Lower leg skin (tissue), 4 donors: Measurements from ENCODE around the gene SPNS2. TPM values are rescaled to one million over a fixed set of nuclear protein-coding genes. Genes with fewer than 3 reads are reported as not detected.

Experiments
- DNase-seq, 2 donors: peaks; one replicate each; pipeline ENCODE4 v3.0.0-alpha.2; 2019; ENCODE audit warnings: low spot score in 2 of 2
- H3K4me3 ChIP-seq: fragments of 200-600 bp; sonication (generic); 2 replicates; pipeline ENCODE4 v1.5.1; 2017; ENCODE audit warnings: mild to moderate bottlenecking, low read depth; ENCODE audit not compliant: poor library complexity, severe bottlenecking
- POLR2A ChIP-seq, 2 donors: fragments of 450-650 bp; IDR thresholded peaks; one replicate each; pipeline ENCODE4 v1.6.1; 2016 to 2017; ENCODE audit warnings: antibody characterized with exemption in 2 of 2, mild to moderate bottlenecking in 1 of 2, moderate library complexity in 1 of 2
- WGBS, 2 donors: methylation state at CpG; one replicate each; pipeline ENCODE4 v1.1.5; 2018; 5-methylcytosine and 5-hydroxymethylcytosine counted together
- intact Hi-C: fragments of 100-400 bp; cut with DNase I; formaldehyde crosslinking; loops from one replicate; pipeline ENCODE4 v1.15.0; 2023; ENCODE audit warnings: low total_unique reads
- total RNA-seq, 4 donors: library from RNA; depleted of rRNA; stranded (reverse); fragments of >200 nt; gene quantifications; one replicate each; pipeline ENCODE4 v1.1.0, GENCODE V29; 2016
- TF ChIP-seq, protein P1 (sequence below), 3 donors: fragments of 450-650 bp; IDR thresholded peaks; one replicate each; pipeline ENCODE4 v1.5.1; 2016; ENCODE audit warnings: antibody characterized with exemption in 3 of 3, mild to moderate bottlenecking in 3 of 3, moderate library complexity in 2 of 3

The SPNS2 gene
- total RNA-seq, 4 donors from 2014 or later: 74.9 to 132 (median 87.5) TPM

GRCh38 chr17:4582691-4583090, 84.0 kb downstream of the SPNS2 start:
- TF ChIP-seq, protein P1, sequence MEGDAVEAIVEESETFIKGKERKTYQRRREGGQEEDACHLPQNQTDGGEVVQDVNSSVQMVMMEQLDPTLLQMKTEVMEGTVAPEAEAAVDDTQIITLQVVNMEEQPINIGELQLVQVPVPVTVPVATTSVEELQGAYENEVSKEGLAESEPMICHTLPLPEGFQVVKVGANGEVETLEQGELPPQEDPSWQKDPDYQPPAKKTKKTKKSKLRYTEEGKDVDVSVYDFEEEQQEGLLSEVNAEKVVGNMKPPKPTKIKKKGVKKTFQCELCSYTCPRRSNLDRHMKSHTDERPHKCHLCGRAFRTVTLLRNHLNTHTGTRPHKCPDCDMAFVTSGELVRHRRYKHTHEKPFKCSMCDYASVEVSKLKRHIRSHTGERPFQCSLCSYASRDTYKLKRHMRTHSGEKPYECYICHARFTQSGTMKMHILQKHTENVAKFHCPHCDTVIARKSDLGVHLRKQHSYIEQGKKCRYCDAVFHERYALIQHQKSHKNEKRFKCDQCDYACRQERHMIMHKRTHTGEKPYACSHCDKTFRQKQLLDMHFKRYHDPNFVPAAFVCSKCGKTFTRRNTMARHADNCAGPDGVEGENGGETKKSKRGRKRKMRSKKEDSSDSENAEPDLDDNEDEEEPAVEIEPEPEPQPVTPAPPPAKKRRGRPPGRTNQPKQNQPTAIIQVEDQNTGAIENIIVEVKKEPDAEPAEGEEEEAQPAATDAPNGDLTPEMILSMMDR (IDR thresholded peaks at IDR 0.05): no peak
- TF ChIP-seq POLR2A (IDR thresholded peaks at IDR 0.05): no peak
- 74 to 84% methylated on average over 8 of the region's 8 CpGs for WGBS, 2 donors
- no peak for DNase-seq
- intact Hi-C loops: no loop called here
- no peak overlapping the region for H3K4me3 ChIP-seq

DNA sequence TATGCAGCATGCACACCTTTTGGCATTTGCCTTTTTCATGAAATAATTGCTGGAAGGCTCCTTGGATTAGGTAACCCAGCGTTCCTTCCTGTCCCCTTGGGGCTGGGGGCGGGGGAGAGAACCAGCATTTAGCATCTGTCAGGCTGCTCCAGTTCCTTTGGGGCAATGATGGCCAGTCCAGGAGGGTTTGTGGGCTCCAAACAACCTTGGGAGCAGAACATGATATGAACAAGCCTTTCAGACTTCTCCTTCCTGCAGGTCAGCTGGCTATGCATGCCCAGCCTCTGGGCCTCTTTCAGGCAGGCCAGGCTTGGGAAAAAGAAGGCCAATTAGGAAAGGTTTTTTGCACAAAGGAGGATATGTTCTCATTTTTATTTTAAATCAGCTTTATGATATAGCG, 84.5 kb downstream of the SPNS2 start:
- TF ChIP-seq, protein P1 (IDR thresholded peaks at IDR 0.05): no peak
- no peak for TF ChIP-seq POLR2A (IDR thresholded peaks at IDR 0.05)
- H3K4me3 ChIP-seq: no peak overlapping the region
- intact Hi-C loops: no loop called here
- DNase-seq: no peak
- 62 to 81% methylated on average over 3 of the region's 3 CpGs for WGBS, 2 donors

GRCh38 chr17:4583782-4584100, 85.1 kb downstream of the SPNS2 start:
- 27 to 30% methylated on average over 8 to 11 of the region's 12 CpGs for WGBS, 2 donors
- intact Hi-C loops: no loop called here
- H3K4me3 ChIP-seq: no peak overlapping the region
- TF ChIP-seq POLR2A (IDR thresholded peaks at IDR 0.05): no peak
- TF ChIP-seq, protein P1 (IDR thresholded peaks at IDR 0.05): no peak
- DNase-seq: no peak

DNA sequence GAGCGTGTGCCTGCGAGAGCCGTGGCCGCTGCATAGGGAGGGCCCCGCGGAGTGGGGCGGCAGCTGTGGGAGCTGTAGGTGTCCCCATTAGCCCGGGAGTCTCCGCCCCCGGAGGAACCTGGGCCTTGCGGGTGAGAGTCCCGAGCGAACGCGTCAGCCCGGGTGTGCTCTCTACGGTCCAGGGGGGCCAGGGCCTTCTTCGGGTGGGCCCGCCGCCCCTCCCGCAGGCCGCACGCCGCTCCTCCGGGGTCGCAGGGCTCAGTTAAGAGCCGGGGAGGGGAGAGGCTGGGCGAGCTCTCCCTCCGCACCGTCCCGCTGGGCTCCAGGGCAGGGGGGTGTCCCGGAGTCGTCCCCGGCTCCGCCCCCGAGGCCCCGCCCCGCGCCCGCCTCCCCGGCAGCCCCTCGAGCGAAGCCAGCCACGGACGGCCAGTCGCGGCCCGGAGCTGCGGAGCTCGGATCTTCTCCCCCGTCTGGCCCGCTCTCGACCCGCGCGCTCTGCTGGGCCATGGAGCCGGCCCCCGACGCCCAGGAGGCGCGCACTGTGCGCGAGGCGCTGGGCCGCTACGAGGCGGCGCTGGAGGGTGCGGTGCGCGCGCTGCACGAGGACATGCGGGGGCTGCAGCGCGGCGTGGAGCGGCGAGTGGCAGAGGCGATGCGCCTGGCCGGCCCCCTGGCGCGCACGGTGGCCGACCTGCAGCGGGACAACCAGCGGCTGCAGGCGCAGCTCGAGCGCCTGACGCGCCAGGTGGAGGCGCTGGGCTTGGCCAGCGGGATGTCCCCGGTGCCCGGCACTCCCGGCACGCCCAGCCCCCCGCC, 85.6 kb downstream of the SPNS2 start, which contains the start of gene SMTNL2:
Gene SMTNL2, plus strand, starts transcription at position 429 of the 816 bp plus-strand sequence. Its CDS starts 77 bp downstream, at position 506.
- 0 to 2% methylated on average over 10 to 15 of the region's 100 CpGs for WGBS, 2 donors
- H3K4me3 ChIP-seq: peak within 1 kb of the TSS; percentile 10
- no peak for DNase-seq
- intact Hi-C loops: no loop called here
- TF ChIP-seq POLR2A (IDR thresholded peaks at IDR 0.05): no peak
- TF ChIP-seq, protein P1 (IDR thresholded peaks at IDR 0.05): no peak

DNA sequence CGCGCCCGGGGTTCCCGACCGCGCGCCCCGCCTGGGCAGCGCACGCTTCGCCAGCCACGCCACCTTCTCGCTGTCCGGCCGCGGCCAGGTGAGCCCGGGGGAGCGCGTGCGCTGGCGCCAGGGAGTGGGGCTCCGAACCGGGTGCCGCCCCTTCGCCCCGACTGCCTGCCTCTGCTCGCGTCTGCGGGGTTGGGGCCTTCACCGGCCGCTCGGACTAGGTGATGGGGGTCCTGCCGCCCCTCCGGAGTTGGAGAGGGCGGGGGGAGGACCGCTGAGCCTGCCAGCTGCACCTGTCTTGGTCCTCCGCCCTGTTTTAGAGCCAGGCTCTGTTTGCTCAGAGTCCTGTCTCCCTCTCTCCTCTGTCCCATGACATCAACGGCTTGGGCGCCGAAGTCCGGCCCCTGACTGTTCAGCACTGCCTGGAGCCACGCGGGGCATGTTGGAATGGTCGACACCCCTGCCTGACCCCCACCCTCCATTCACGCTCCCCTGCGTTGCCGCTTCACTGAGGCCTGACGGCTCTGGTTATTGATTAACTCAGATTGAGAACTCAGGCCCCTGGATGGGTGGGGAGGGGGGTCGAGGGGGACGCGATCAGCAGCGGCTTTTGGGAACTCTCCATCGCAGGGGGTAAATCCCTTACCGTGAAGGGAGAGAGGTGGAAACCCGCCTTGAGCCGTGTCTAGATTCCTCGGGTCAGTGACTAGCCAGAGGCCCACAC, 86.4 kb downstream of the SPNS2 start:
- H3K4me3 ChIP-seq: no peak overlapping the region
- no peak for TF ChIP-seq POLR2A (IDR thresholded peaks at IDR 0.05)
- intact Hi-C loops: no loop called here
- no peak for DNase-seq
- WGBS, 2 donors: 18 to 32% methylated on average over 40 to 44 of the region's 57 CpGs

DNA sequence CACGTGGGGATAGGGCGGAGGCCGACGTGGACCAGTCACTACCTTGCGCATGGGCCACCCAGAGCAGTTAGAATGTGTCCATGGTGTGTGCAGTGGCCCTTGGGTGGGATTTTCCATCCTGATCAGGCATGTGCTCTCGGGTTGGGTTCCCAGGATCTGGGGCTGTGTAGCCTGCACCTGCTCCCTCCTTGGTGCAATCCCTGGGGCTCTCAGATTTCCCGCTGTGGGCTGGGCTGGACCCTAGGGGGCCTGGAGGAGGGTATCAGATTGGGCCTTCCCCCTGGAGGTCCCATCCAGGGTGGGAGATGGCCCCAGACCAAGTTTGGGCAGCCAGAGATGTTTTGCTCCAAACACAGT, 86.9 kb downstream of the SPNS2 start:
- H3K4me3 ChIP-seq: no peak overlapping the region
- intact Hi-C loops: no loop called here
- TF ChIP-seq, protein P1 (IDR thresholded peaks at IDR 0.05): no peak
- no peak for TF ChIP-seq POLR2A (IDR thresholded peaks at IDR 0.05)
- DNase-seq: no peak
- WGBS, 2 donors: 91 to 100% methylated on average over 5 to 6 of the region's 7 CpGs
